22Rv1 (cell line): ENCODE results near the gene NGFR.

Experiments
- CTCF ChIP-seq: fragments of 450-650 bp; IDR thresholded peaks from 2 replicates; pipeline ENCODE4 v1.5.1; 2017; ENCODE audit warnings: mild to moderate bottlenecking
- ZFX ChIP-seq: fragments of 450-650 bp; IDR thresholded peaks from 2 replicates; pipeline ENCODE4 v1.6.1; 2017; ENCODE audit warnings: antibody characterized with exemption, borderline replicate concordance

- no peak for TF ChIP-seq CTCF
- no peak for TF ChIP-seq ZFX
These were observed 4.8 kb upstream of the NGFR start for GRCh38 chr17:49490276-49490675.
